Mesothelial cell of epicardium (in vitro differentiated cells): ENCODE measurements around the gene CTNNB1. TPM values are rescaled to one million over a fixed set of nuclear protein-coding genes. Genes with fewer than 3 reads are reported as not detected.
A peak's percentile ranks its signal among the peaks of the same experiment; 100 is the strongest.

Source experiments
- DNase-seq, 2 experiments: peaks; one replicate each; pipeline ENCODE4 v3.0.0; 2021; ENCODE audit warnings: low spot score in 2 of 2; ENCODE audit not compliant: unreplicated experiment in 2 of 2
- H3K27ac Mint-ChIP-seq: 2 replicates; pipeline ENCODE4 v1.8.0; 2021; ENCODE audit warnings: mixed read lengths
- H3K27me3 Mint-ChIP-seq: 2 replicates; pipeline ENCODE4 v1.8.0; 2021; ENCODE audit warnings: low read depth, mixed read lengths
- H3K36me3 Mint-ChIP-seq: 2 replicates; pipeline ENCODE4 v1.8.0; 2021; ENCODE audit warnings: mixed read lengths
- H3K4me1 Mint-ChIP-seq: 2 replicates; pipeline ENCODE4 v1.8.0; 2021; ENCODE audit warnings: mixed read lengths
- H3K4me3 Mint-ChIP-seq: 2 replicates; pipeline ENCODE4 v1.8.0; 2021; ENCODE audit warnings: mild to moderate bottlenecking, moderate library complexity, mixed read lengths
- H3K9me3 Mint-ChIP-seq: 2 replicates; pipeline ENCODE4 v1.8.0; 2021; ENCODE audit warnings: mixed read lengths
- total RNA-seq: library from RNA; stranded (reverse); gene quantifications from 3 replicates; pipeline ENCODE4 v1.2.1, GENCODE V29; 2021
- TF ChIP-seq, protein P1 (sequence below): fragments of 200-600 bp; sonication (generic); IDR thresholded peaks from one replicate; pipeline ENCODE4 v1.5.0; 2021; ENCODE audit warnings: antibody characterized with exemption; ENCODE audit not compliant: unreplicated experiment

The CTNNB1 gene
- total RNA-seq, 1 donor from 2014 or later, result 545 TPM

DNA sequence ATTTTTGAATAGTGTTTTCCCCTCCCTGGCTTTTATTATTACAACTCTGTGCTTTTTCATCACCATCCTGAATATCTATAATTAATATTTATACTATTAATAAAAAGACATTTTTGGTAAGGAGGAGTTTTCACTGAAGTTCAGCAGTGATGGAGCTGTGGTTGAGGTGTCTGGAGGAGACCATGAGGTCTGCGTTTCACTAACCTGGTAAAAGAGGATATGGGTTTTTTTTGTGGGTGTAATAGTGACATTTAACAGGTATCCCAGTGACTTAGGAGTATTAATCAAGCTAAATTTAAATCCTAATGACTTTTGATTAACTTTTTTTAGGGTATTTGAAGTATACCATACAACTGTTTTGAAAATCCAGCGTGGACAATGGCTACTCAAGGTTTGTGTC lies 24.4 kb downstream of the CTNNB1 start:
- Mint-ChIP-seq H3K9me3 (peaks cover 10% of the 10 kb centered on the region), H3K4me3 (no peak overlapping the region), H3K27ac (no peak overlapping the region), H3K4me1 (peaks cover 31% of the 10 kb centered on the region), H3K36me3 (peaks cover 35% of the 10 kb centered on the region), H3K27me3 (no peaks in the 10 kb centered on the region)
- no peak for DNase-seq
- TF ChIP-seq, protein P1, sequence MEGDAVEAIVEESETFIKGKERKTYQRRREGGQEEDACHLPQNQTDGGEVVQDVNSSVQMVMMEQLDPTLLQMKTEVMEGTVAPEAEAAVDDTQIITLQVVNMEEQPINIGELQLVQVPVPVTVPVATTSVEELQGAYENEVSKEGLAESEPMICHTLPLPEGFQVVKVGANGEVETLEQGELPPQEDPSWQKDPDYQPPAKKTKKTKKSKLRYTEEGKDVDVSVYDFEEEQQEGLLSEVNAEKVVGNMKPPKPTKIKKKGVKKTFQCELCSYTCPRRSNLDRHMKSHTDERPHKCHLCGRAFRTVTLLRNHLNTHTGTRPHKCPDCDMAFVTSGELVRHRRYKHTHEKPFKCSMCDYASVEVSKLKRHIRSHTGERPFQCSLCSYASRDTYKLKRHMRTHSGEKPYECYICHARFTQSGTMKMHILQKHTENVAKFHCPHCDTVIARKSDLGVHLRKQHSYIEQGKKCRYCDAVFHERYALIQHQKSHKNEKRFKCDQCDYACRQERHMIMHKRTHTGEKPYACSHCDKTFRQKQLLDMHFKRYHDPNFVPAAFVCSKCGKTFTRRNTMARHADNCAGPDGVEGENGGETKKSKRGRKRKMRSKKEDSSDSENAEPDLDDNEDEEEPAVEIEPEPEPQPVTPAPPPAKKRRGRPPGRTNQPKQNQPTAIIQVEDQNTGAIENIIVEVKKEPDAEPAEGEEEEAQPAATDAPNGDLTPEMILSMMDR, result no peak

DNA sequence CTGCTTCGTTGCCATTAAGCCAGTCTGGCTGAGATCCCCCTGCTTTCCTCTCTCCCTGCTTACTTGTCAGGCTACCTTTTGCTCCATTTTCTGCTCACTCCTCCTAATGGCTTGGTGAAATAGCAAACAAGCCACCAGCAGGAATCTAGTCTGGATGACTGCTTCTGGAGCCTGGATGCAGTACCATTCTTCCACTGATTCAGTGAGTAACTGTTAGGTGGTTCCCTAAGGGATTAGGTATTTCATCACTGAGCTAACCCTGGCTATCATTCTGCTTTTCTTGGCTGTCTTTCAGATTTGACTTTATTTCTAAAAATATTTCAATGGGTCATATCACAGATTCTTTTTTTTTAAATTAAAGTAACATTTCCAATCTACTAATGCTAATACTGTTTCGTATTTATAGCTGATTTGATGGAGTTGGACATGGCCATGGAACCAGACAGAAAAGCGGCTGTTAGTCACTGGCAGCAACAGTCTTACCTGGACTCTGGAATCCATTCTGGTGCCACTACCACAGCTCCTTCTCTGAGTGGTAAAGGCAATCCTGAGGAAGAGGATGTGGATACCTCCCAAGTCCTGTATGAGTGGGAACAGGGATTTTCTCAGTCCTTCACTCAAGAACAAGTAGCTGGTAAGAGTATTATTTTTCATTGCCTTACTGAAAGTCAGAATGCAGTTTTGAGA lies 25.0 kb downstream of the CTNNB1 start:
- no peak for DNase-seq
- Mint-ChIP-seq H3K4me3 (no peak overlapping the region), H3K9me3 (peaks cover 10% of the 10 kb centered on the region), H3K27me3 (no peaks in the 10 kb centered on the region), H3K4me1 (peaks cover 27% of the 10 kb centered on the region), H3K27ac (peak overlapping the region; percentile 75), H3K36me3 (peaks cover 37% of the 10 kb centered on the region)
- TF ChIP-seq, protein P1, result no peak

DNA sequence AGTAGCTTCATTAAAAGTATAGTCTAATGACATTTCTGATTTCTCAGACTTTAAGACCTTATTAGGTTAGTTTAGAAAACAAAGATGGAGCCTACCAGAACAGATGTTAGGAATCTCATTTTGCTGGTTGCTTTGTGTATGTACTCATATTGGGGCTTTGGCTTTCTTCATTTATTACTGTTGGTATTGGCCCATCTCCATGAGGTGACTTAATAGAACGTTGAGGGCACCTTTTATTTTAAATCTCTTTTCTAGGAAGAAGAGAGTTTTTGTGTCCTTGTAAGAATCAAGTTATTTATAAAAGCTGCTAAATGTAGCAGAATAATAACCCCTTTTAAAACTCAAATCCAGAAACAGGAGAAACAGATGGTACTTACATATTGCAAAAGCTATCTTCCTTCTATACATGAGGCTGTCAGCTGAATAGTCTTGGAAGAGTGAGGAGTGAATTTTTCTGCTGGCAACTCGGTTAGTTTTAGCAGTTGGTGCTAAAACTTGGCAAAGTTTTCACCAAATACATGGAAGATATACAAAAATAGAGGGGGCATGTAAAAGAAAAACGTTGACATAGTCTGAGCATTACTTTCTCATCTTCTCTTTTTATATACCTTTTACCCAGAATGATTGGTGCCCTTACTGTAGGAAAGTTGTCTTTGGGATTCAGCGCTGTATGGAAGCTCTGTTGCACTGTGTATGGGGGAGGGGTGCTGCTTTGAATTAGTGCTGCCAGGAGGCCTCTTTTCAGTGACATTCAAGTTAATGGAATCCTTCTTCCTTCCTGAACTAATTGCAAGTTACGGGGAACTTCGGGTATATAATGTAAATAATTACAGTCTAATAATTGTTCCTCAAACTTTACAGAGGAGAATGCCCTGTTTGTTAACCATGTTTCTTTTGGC lies 35.8 kb downstream of the CTNNB1 start:
- Mint-ChIP-seq H3K4me3 (no peak overlapping the region), H3K27ac (peak overlapping the region; percentile 35), H3K36me3 (peaks cover 67% of the 10 kb centered on the region), H3K9me3 (no peaks in the 10 kb centered on the region), H3K27me3 (no peaks in the 10 kb centered on the region), H3K4me1 (peaks cover 9% of the 10 kb centered on the region)
- no peak for DNase-seq
- TF ChIP-seq, protein P1, result no peak

DNA sequence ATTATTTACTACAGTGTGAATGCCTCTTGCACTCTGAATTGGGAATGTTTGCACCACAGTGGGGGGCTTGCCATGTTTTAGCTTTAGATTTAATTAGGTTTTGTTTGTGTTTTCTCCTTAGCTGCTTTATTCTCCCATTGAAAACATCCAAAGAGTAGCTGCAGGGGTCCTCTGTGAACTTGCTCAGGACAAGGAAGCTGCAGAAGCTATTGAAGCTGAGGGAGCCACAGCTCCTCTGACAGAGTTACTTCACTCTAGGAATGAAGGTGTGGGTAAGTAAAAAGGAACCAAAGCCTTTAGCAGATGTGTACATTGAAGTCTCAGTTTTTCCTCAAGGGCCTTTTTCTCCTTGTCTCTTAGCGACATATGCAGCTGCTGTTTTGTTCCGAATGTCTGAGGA lies 36.9 kb downstream of the CTNNB1 start:
- Mint-ChIP-seq H3K4me3 (no peak overlapping the region), H3K27me3 (no peaks in the 10 kb centered on the region), H3K36me3 (peaks cover 64% of the 10 kb centered on the region), H3K9me3 (no peaks in the 10 kb centered on the region), H3K27ac (peak overlapping the region; percentile 14), H3K4me1 (peaks cover 16% of the 10 kb centered on the region)
- TF ChIP-seq, protein P1, result no peak
- DNase-seq, result no peak

DNA sequence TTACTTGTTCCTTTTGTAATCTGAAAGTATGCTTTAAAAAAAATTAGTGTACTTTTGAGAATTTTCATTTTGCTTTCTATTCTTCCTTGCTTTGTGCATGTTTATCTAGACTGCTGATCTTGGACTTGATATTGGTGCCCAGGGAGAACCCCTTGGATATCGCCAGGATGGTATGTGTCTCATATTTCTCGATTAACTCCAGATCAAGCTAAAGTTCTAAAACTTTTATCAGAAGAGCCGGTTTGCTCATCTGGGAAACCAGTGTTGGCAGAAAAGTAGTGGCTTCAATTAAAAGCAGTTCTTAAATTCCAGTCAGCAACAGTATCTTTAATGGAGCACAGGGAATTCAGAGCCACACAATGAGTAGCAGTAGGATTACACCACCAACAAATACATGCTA lies 38.6 kb downstream of the CTNNB1 start:
- Mint-ChIP-seq H3K27ac (peak overlapping the region; percentile 40), H3K4me1 (peaks cover 26% of the 10 kb centered on the region), H3K9me3 (no peaks in the 10 kb centered on the region), H3K36me3 (peaks cover 56% of the 10 kb centered on the region), H3K4me3 (no peak overlapping the region), H3K27me3 (no peaks in the 10 kb centered on the region)
- TF ChIP-seq, protein P1, result no peak
- DNase-seq, result no peak
